ENCODE data around the gene OR4K17.
"Not testable (repeated sequence)": the region's sequence is repeated elsewhere in the genome, so short reads cannot be mapped to it uniquely, and the experiment has no call there.

OR4K17 gene

GRCh38 chr14:20164462-20164861 lies 53.9 kb downstream of the OR4K17 start:
- DNase-seq (ENCODE audit: low spot score): no peak
- no peak for ATAC-seq (ENCODE audit: low read depth)
- no peak for TF ChIP-seq CTCF (IDR thresholded peaks at IDR 0.05; ENCODE audit: poor library complexity, severe bottlenecking)
- no peaks in the 10 kb centered on the region for H3K4me1 ChIP-seq (ENCODE audit: insufficient read depth, poor library complexity, severe bottlenecking)
- H3K27ac ChIP-seq (ENCODE audit: poor library complexity, severe bottlenecking): no peak overlapping the region
- peaks cover 3% of the 10 kb centered on the region for H3K9me3 ChIP-seq (ENCODE audit: severe bottlenecking)
- no peaks in the 10 kb centered on the region for H3K36me3 ChIP-seq (ENCODE audit: low read depth)
- no peak overlapping the region for H3K4me3 ChIP-seq (ENCODE audit: severe bottlenecking)
- peaks cover 3% of the 10 kb centered on the region for H3K27me3 ChIP-seq (ENCODE audit: insufficient read depth, poor library complexity, severe bottlenecking)

DNA sequence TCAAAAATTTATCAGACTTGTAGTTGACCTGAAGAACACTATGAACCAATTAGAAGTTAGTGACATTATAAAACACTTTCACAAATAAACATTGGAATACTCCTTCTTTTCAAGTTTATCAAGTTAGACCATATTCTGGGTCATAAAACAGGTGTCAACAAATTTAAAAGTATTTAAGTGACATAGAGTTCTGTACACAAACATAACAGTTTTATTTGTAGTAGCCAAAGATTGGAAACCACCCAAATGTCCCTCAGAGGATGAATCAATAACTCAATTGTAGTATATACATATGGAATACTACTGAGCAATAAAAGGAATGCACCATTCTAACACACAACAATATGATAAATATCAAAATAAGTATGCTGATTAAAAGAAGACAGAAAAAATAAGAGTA lies 56.6 kb downstream of the OR4K17 start:
- DNase-seq (ENCODE audit: low spot score): no peak
- no peak for TF ChIP-seq CTCF (IDR thresholded peaks at IDR 0.05; ENCODE audit: poor library complexity, severe bottlenecking)
- Histone ChIP-seq H3K27ac (ENCODE audit: poor library complexity, severe bottlenecking) (no peak overlapping the region), H3K9me3 (ENCODE audit: severe bottlenecking) (peaks cover 3% of the 10 kb centered on the region), H3K27me3 (ENCODE audit: insufficient read depth, poor library complexity, severe bottlenecking) (peaks cover 3% of the 10 kb centered on the region), H3K36me3 (ENCODE audit: low read depth) (no peaks in the 10 kb centered on the region), H3K4me1 (ENCODE audit: insufficient read depth, poor library complexity, severe bottlenecking) (no peaks in the 10 kb centered on the region), H3K4me3 (ENCODE audit: severe bottlenecking) (no peak overlapping the region)
- ATAC-seq (ENCODE audit: low read depth): no peak

GRCh38 chr14:20169852-20170251 lies 59.3 kb downstream of the OR4K17 start:
- not testable (repeated sequence) for DNase-seq (ENCODE audit: low spot score); H3K27me3 ChIP-seq (ENCODE audit: insufficient read depth, poor library complexity, severe bottlenecking); H3K27ac ChIP-seq (ENCODE audit: poor library complexity, severe bottlenecking); H3K4me1 ChIP-seq (ENCODE audit: insufficient read depth, poor library complexity, severe bottlenecking); H3K9me3 ChIP-seq (ENCODE audit: severe bottlenecking); H3K4me3 ChIP-seq (ENCODE audit: severe bottlenecking); H3K36me3 ChIP-seq (ENCODE audit: low read depth)
- peak; percentile 94 for ATAC-seq (ENCODE audit: low read depth)
